Astrocyte (in vitro differentiated cells and primary cell): ENCODE measurements around the gene SPP2. TPM values are rescaled to one million over a fixed set of nuclear protein-coding genes. Genes with fewer than 3 reads are reported as not detected.
A peak's percentile ranks its signal among the peaks of the same experiment; 100 is the strongest.

Experiments
- DNase-seq: peaks from one replicate; pipeline ENCODE4 v3.0.0-alpha.2; 2010; ENCODE audit warnings: low read depth
- FAIRE-seq: peaks from 2 replicates; lab custom pipeline; 2011; peaks lifted over from hg19 to GRCh38; lab: Jason Lieb, UNC
- H2AFZ ChIP-seq: 2 replicates; pipeline ENCODE4 v1.6.0; 2012; ENCODE audit warnings: low read depth, low read length, inconsistent platforms
- H3K27ac ChIP-seq: 2 replicates; pipeline ENCODE4 v1.5.1; 2011; ENCODE audit warnings: low read depth, low read length, inconsistent platforms
- H3K27me3 ChIP-seq: 2 replicates; pipeline ENCODE4 v1.6.0; 2011; ENCODE audit warnings: low read length, inconsistent platforms; ENCODE audit not compliant: insufficient read depth
- H3K36me3 ChIP-seq: 2 replicates; pipeline ENCODE4 v1.5.1; 2011; ENCODE audit warnings: low read length, inconsistent platforms; ENCODE audit not compliant: insufficient read depth
- H3K4me1 ChIP-seq: 2 replicates; pipeline ENCODE4 v1.5.1; 2011; ENCODE audit warnings: low read length, inconsistent platforms; ENCODE audit not compliant: insufficient read depth
- H3K4me2 ChIP-seq: 2 replicates; pipeline ENCODE4 v1.6.0; 2012; ENCODE audit warnings: low read length, inconsistent platforms
- H3K4me3 ChIP-seq: 2 replicates; pipeline ENCODE4 v1.5.1; 2011; ENCODE audit warnings: low read depth, mild to moderate bottlenecking, low read length, inconsistent platforms; ENCODE audit not compliant: insufficient read depth
- H3K79me2 ChIP-seq: 2 replicates; pipeline ENCODE4 v1.6.0; 2012; ENCODE audit warnings: mild to moderate bottlenecking, low read length, inconsistent platforms; ENCODE audit not compliant: insufficient read depth
- H3K9ac ChIP-seq: 2 replicates; pipeline ENCODE4 v1.6.0; 2012; ENCODE audit warnings: mild to moderate bottlenecking, low read length, inconsistent platforms
- H3K9me3 ChIP-seq: 2 replicates; pipeline ENCODE4 v1.5.1; 2012; ENCODE audit warnings: low read depth, mild to moderate bottlenecking, low read length, inconsistent platforms; ENCODE audit not compliant: insufficient read depth
- H4K20me1 ChIP-seq: 2 replicates; pipeline ENCODE4 v1.6.0; 2012; ENCODE audit warnings: low read length, inconsistent platforms; ENCODE audit not compliant: insufficient read depth
- H3K27ac Mint-ChIP-seq: one replicate; pipeline ENCODE4 v1.8.0; 2021; ENCODE audit warnings: mild to moderate bottlenecking, mixed read lengths; ENCODE audit not compliant: unreplicated experiment
- H3K27me3 Mint-ChIP-seq: one replicate; pipeline ENCODE4 v1.8.0; 2021; ENCODE audit warnings: low read depth, mixed read lengths; ENCODE audit not compliant: unreplicated experiment
- H3K36me3 Mint-ChIP-seq: one replicate; pipeline ENCODE4 v1.8.0; 2021; ENCODE audit warnings: low read depth, mixed read lengths; ENCODE audit not compliant: unreplicated experiment
- H3K4me1 Mint-ChIP-seq: one replicate; pipeline ENCODE4 v1.8.0; 2021; ENCODE audit warnings: low read depth, mixed read lengths; ENCODE audit not compliant: unreplicated experiment
- H3K4me3 Mint-ChIP-seq: one replicate; pipeline ENCODE4 v1.8.0; 2021; ENCODE audit warnings: mild to moderate bottlenecking, moderate library complexity, mixed read lengths; ENCODE audit not compliant: unreplicated experiment
- H3K9me3 Mint-ChIP-seq: one replicate; pipeline ENCODE4 v1.8.0; 2021; ENCODE audit warnings: mild to moderate bottlenecking, mixed read lengths; ENCODE audit not compliant: unreplicated experiment
- EZH2 ChIP-seq: IDR thresholded peaks from 2 replicates; pipeline ENCODE4 v1.6.1; 2012; ENCODE audit warnings: mild to moderate bottlenecking, low read length, inconsistent platforms; ENCODE audit not compliant: insufficient read depth
- total RNA-seq: library from RNA; stranded (reverse); gene quantifications from 2 replicates; pipeline ENCODE4 v1.2.1, GENCODE V29; 2021
- TF ChIP-seq, protein P1 (sequence below): IDR thresholded peaks from 2 replicates; pipeline ENCODE4 v1.5.1; 2011; ENCODE audit warnings: low read depth, mild to moderate bottlenecking, inconsistent platforms, low read length, moderate library complexity; ENCODE audit not compliant: insufficient read depth

SPP2 gene
- total RNA-seq, 1 donor from 2014 or later, result not detected

DNA sequence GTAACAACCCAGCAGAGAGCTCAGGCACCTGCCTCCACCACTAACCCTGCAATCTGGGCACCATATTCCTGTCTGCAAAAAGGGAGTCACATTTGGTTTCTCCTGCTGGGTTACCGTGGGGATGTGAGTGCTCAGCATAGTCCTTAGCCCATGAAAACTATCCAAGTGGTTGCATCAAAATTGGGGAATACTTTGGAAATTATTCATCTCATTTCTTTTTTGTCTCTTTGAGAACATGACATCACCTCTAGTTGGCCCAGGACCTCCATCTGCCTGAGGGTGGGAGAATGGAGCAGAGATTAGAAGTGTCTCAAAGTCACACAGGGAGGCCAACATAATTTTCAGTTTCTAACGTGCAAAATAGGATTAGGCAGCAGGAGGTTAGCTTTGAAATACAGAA, 19.3 kb upstream of the SPP2 start:
- Histone ChIP-seq H3K9ac (no peak overlapping the region), H4K20me1 (no peaks in the 10 kb centered on the region), H3K4me3 (no peak overlapping the region), H3K4me2 (no peak overlapping the region), H3K9me3 (no peaks in the 10 kb centered on the region), H2AFZ (no peak overlapping the region), H3K4me1 (peaks cover 18% of the 10 kb centered on the region), H3K36me3 (no peaks in the 10 kb centered on the region), H3K79me2 (no peaks in the 10 kb centered on the region), H3K27ac (no peak overlapping the region), H3K27me3 (peaks cover 6% of the 10 kb centered on the region)
- FAIRE-seq (no peak), DNase-seq (peak; percentile 45)
- no peak overlapping the region for H3K4me3 Mint-ChIP-seq
- H3K27ac Mint-ChIP-seq, result no peak overlapping the region
- H3K9me3 Mint-ChIP-seq, result peaks cover 9% of the 10 kb centered on the region
- peaks cover 8% of the 10 kb centered on the region for H3K4me1 Mint-ChIP-seq
- no peak for TF ChIP-seq EZH2
- TF ChIP-seq, protein P1, sequence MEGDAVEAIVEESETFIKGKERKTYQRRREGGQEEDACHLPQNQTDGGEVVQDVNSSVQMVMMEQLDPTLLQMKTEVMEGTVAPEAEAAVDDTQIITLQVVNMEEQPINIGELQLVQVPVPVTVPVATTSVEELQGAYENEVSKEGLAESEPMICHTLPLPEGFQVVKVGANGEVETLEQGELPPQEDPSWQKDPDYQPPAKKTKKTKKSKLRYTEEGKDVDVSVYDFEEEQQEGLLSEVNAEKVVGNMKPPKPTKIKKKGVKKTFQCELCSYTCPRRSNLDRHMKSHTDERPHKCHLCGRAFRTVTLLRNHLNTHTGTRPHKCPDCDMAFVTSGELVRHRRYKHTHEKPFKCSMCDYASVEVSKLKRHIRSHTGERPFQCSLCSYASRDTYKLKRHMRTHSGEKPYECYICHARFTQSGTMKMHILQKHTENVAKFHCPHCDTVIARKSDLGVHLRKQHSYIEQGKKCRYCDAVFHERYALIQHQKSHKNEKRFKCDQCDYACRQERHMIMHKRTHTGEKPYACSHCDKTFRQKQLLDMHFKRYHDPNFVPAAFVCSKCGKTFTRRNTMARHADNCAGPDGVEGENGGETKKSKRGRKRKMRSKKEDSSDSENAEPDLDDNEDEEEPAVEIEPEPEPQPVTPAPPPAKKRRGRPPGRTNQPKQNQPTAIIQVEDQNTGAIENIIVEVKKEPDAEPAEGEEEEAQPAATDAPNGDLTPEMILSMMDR, result no peak
- H3K27me3 Mint-ChIP-seq, result peaks cover 11% of the 10 kb centered on the region
- peaks cover 2% of the 10 kb centered on the region for H3K36me3 Mint-ChIP-seq

DNA sequence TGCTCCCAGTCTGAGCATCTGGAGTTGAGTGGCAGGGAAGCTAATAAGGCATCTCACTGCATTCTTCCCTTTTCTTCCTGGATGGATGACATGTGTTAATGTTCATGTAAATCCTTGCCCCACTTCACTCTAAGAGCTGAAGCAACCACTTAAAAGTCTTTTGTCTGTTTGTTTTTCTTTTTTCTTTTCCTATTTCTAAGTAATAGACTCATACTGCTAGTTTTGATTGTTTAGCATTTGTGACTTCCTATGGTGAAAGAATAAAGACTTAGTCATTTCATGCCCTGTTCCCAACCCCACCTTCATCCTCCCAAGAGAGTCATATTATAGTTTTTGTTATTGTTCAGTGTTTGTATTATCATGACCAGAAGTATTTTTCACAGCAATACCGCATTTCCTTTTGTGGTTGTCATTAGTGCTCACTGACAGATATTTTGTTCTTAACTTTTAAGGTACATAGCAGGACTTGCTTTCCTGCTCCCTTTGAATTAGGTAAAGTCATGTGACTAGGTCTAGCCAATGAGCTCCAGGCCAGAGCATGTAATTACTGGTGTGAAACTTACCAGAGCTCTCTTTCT, 18.1 kb upstream of the SPP2 start:
- H3K27ac ChIP-seq, result no peak overlapping the region
- no peak overlapping the region for H2AFZ ChIP-seq
- no peaks in the 10 kb centered on the region for H3K9me3 ChIP-seq
- Mint-ChIP-seq H3K27me3 (peaks cover 7% of the 10 kb centered on the region), H3K4me3 (no peak overlapping the region), H3K36me3 (peaks cover 2% of the 10 kb centered on the region), H3K9me3 (peaks cover 14% of the 10 kb centered on the region), H3K27ac (no peak overlapping the region), H3K4me1 (peaks cover 4% of the 10 kb centered on the region)
- TF ChIP-seq EZH2, result no peak
- TF ChIP-seq, protein P1, result no peak
- peaks cover 6% of the 10 kb centered on the region for H3K27me3 ChIP-seq
- H3K9ac ChIP-seq, result no peak overlapping the region
- no peak overlapping the region for H3K4me3 ChIP-seq
- peaks cover 12% of the 10 kb centered on the region for H3K4me1 ChIP-seq
- FAIRE-seq (peak; percentile 58), DNase-seq (peak; percentile 86)
- no peaks in the 10 kb centered on the region for H3K79me2 ChIP-seq
- H3K4me2 ChIP-seq, result peak overlapping the region; percentile 1
- H3K36me3 ChIP-seq, result no peaks in the 10 kb centered on the region
- no peaks in the 10 kb centered on the region for H4K20me1 ChIP-seq

DNA sequence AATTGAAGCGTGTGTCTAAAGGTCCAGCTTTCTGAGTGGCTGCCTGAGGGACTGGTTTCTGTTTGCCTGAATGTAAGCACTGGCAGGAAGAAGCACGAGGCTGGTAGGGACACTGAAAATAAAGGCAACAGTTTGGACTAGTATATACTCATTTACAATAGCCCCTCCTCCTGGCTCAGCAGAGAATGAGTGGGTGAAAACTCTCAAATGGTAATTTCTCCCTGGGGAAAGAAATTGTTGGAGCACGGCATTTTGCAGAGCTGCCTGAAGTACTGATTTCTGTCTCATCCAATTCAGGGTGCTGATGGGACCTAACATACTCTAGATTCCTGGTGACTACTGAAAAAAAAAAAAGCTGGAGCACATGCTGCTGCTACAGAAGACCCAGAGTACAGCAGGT, 17.3 kb upstream of the SPP2 start:
- peaks cover 2% of the 10 kb centered on the region for H3K27me3 Mint-ChIP-seq
- Histone ChIP-seq H3K4me3 (no peak overlapping the region), H3K79me2 (no peaks in the 10 kb centered on the region), H3K27me3 (peaks cover 6% of the 10 kb centered on the region), H3K9ac (no peak overlapping the region), H3K36me3 (no peaks in the 10 kb centered on the region), H3K9me3 (no peaks in the 10 kb centered on the region), H4K20me1 (no peaks in the 10 kb centered on the region), H2AFZ (no peak overlapping the region), H3K4me1 (peaks cover 12% of the 10 kb centered on the region), H3K27ac (no peak overlapping the region), H3K4me2 (no peak overlapping the region)
- H3K4me3 Mint-ChIP-seq, result no peak overlapping the region
- no peak overlapping the region for H3K27ac Mint-ChIP-seq
- no peak for DNase-seq
- peaks cover 14% of the 10 kb centered on the region for H3K9me3 Mint-ChIP-seq
- FAIRE-seq, result no peak
- TF ChIP-seq EZH2, result no peak
- TF ChIP-seq, protein P1, result no peak
- no peaks in the 10 kb centered on the region for H3K4me1 Mint-ChIP-seq
- peaks cover 2% of the 10 kb centered on the region for H3K36me3 Mint-ChIP-seq
